ENCODE data around the gene ZNF491. TPM values are rescaled to one million over a fixed set of nuclear protein-coding genes. Genes with fewer than 3 reads are reported as not detected.
"Not testable (repeated sequence)": the region's sequence is repeated elsewhere in the genome, so short reads cannot be mapped to it uniquely, and the experiment has no call there.

Gene ZNF491
- total RNA-seq (2014; rRNA removed; shearing (Covaris generic)): not detected in 2 replicates

GRCh38 chr19:11798391-11799330 is at the start of gene ZNF491:
TSS of gene ZNF491 (plus strand) at chr19:11798523. CDS start at chr19:11805954, 7,431 bp downstream.
- no peak for DNase-seq (ENCODE audit: low spot score)

DNA sequence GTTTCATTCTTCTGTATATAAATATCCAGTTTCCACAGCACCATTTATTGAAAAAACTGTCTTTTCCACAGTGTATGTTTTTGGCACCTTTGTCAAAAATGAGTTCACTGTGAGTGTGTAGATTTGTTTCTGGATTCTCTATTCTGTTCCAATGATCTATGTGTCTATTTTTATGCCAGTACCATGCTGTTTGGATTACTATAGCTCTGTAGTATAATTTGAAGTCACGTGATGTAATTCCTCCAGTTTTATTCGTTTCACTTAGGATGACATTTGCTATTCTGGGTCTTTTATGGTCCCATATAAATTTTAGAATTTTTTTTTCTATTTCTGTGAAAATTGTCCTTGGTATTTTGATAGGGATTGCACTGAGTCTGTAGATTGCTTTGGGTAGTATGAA is 48.6 kb upstream of the ZNF491 start:
- DNase-seq (ENCODE audit: low spot score): no peak

DNA sequence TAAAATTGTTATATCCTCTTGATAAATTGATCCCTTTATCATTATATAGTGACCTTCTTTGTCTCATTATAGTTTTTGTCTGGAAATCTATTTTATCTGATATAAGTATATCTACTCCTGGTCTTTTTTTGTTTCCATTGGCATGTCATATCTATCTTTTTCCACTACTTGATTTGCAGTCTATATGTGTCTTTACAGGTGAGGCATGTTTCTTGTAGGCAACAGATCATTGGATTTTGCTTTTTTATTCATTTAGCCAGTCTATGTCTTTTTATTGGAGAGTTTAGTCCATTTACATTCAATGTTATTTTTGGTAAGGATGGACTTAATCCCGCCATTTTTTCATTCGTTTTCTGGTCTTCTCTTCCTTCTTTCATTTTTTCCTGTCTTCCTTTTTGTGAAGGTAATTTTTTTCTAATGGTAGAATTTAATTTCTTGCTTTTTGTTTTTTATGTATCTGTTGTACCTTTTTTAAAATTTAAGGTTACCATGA is 46.0 kb upstream of the ZNF491 start:
- no peak for DNase-seq (ENCODE audit: low spot score)

DNA sequence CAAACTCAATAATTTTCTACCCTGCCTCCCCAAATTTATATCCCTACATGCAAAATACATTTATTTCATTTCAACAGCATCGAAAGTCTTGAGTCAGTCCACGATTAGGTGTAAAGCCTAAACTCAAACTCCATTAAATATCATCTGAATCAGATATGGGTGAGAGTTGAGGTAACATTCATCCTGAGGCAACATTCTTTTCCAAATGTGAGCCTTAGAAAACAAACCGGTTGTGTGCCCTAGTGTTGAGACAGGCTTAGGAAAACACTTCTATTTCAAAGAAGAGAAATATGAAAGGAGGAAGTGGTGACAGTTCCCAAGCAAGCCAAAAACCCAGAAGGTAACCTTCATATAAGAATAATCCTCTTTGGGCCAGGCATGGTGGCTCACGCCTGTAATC is 43.7 kb upstream of the ZNF491 start:
- no peak for DNase-seq (ENCODE audit: low spot score)

- DNase-seq (ENCODE audit: low spot score): no peak
Observed at GRCh38 chr19:11756965-11757364, 41.4 kb upstream of the ZNF491 start.

DNA sequence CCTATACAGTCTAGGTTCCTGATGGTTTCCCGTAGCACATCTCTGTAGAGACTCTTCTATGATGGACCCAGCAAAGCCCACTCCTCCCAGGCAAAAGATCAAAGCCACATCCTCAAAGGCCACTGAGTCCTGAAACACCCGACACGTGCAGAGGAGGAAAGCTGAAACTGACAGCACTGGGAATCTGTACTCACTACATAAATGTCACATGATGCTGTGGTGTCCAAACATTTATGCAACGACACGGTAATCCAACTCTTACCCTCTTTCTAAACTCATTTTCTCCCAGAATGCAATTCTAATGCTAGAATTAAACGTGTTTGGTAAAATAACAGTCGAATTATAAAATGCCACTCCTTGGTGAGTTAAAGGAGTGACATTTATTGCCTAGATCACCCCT is 38.5 kb upstream of the ZNF491 start:
- no peak for DNase-seq (ENCODE audit: low spot score)

- no peak for DNase-seq (ENCODE audit: low spot score)
Observed at GRCh38 chr19:11763117-11763516, 35.2 kb upstream of the ZNF491 start.

DNA sequence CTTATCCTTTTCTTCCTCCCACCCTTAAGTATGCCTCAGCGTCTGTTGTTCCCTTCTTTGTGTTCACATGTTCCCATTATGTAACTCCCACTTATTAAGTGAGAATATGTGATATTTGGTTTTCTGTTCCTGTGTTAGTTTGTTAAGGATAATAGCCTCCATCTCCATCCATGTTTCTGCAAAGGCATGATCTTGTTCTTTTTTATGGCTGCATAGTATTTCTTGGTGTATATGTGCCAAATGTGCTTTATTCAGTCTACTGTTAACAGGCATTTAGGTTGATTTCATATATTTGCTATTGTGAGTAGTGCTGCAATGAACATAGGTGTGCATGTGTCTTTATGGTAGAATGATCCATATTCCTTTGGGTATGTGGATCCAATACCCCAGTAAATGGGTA is 34.7 kb upstream of the ZNF491 start:
- DNase-seq (ENCODE audit: low spot score): no peak

- DNase-seq (ENCODE audit: low spot score): peak; percentile 94
Observed at GRCh38 chr19:11766597-11767591, 31.4 kb upstream of the ZNF491 start, which contains the start of gene ZNF441. TSS of gene ZNF441 (plus strand) at chr19:11767000. CDS start at chr19:11767194, 194 bp downstream.

- DNase-seq (ENCODE audit: low spot score): peak; percentile 18
Observed at GRCh38 chr19:11767633-11768133, 30.6 kb upstream of the ZNF491 start.

GRCh38 chr19:11769995-11770394 is 28.3 kb upstream of the ZNF491 start:
- no peak for DNase-seq (ENCODE audit: low spot score)

- DNase-seq (ENCODE audit: low spot score): not testable (repeated sequence)
Observed at GRCh38 chr19:11771520-11771919, 26.8 kb upstream of the ZNF491 start.

- DNase-seq (ENCODE audit: low spot score): not testable (repeated sequence)
Observed at GRCh38 chr19:11776669-11777068, 21.7 kb upstream of the ZNF491 start.

- no peak for DNase-seq (ENCODE audit: low spot score)
Observed at GRCh38 chr19:11780431-11781020, 17.8 kb upstream of the ZNF491 start.

DNA sequence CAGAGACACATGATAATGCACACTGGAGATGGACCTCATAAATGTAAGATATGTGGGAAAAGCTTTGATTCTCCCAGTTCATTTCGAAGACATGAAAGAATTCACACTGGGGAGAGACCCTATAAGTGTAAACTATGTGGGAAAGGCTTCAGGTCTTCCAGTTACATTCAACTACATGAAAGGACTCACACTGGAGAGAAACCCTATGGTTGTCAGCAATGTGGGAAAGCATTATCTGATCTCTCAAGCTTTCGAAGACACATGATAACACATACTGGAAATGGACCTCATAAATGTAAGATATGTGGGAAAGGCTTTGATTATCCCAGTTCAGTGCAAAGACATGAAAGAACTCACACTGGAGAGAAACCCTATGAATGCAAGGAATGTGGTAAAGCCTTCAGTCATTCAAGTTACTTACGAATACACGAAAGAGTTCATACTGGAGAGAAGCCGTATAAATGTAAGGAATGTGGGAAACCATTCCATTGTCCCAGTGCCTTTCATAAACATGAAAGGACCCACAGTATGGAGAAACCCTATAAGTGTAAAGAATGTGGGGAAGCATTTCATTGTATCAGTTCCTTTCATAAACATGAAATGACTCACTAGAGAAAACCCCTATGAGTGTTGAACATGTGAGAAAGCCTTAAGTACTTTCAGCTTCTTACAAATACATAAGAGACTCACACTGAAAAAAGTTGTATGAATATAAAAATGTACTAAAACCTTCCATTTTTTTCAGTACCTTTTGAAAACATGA is 16.8 kb upstream of the ZNF491 start:
- DNase-seq (ENCODE audit: low spot score): no peak

GRCh38 chr19:11783767-11784166 is 14.6 kb upstream of the ZNF491 start:
- DNase-seq (ENCODE audit: low spot score): no peak

- DNase-seq (ENCODE audit: low spot score): no peak
Observed at GRCh38 chr19:11784356-11784755, 14.0 kb upstream of the ZNF491 start.

GRCh38 chr19:11787536-11787935 is 10.8 kb upstream of the ZNF491 start:
- DNase-seq (ENCODE audit: low spot score): no peak

DNA sequence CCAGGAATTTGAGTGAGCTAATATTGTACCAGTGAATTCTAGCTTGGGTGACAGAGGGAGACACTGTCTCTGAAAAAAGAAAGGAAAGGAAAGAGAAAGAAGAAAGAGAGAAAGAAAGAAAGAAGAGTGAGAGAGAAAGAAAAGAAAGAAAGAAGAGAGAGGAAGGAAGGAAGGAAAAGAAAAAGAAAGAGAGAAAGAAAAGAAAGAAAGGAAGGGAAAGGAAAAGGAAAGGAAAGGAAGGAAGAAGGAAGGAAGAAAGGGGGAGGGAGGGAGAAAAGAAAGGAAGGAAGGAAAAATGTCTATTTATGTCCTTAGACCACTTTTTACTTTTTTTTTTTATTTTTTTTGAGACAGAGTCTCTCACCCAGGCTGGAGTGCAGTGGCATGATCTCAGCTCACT is 5.4 kb upstream of the ZNF491 start:
- no peak for DNase-seq (ENCODE audit: low spot score)

GRCh38 chr19:11797491-11797890 is 832 bp upstream of the ZNF491 start:
- peak; percentile 70 for DNase-seq (ENCODE audit: low spot score)

Data from A172 (cell line).